Prostate gland (tissue), 2 donors: Measurements from ENCODE around the gene ITGAL.

Experiments
- POLR2A ChIP-seq: fragments of 450-650 bp; IDR thresholded peaks from one replicate; pipeline ENCODE4 v1.6.1; 2016; ENCODE audit warnings: antibody characterized with exemption, mild to moderate bottlenecking
- POLR2AphosphoS5 ChIP-seq: sonication (generic); formaldehyde crosslinking; IDR thresholded peaks from one replicate; pipeline ENCODE4 v1.6.1; 2017; ENCODE audit warnings: antibody characterized with exemption
- TF ChIP-seq, protein P1 (sequence below), 4 experiments: fragments of 200-600 bp in 2 of 4; fragments of 450-650 bp in 2 of 4; sonication (generic) in 2 of 4; IDR thresholded peaks; 1 replicate in 3 of 4; 2 replicates in 1 of 4; pipeline ENCODE4 v1.5.1; 2016 to 2019; ENCODE audit warnings: antibody characterized with exemption in 4 of 4, mild to moderate bottlenecking in 2 of 4, moderate library complexity in 2 of 4

DNA sequence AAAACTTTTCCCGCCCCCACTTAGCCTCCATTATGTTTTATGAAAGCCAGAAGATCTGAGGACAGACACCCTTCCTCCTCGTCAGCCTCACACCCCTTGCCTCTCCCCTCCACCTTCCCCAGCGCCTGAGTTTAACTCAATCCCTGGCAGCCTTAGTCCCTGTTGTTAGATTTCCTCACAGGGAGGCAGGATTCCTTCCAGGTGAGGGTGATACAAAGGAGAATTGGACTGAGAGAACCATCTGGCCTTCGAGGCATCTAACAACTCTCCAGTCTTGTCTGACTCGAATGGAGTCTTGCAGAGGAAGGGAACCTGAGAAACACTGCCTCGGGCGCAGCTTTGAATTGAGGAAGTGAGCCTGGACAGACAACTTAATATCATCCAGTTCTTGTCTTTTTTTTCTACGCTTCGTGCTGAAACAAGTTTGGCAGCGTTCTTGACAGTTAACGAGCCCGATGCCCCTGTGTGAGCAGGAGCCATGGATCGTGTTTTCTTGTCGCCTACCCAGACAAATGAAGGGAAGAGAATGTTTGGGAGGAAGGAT, 55.2 kb downstream of the ITGAL start:
- TF ChIP-seq, protein P1, sequence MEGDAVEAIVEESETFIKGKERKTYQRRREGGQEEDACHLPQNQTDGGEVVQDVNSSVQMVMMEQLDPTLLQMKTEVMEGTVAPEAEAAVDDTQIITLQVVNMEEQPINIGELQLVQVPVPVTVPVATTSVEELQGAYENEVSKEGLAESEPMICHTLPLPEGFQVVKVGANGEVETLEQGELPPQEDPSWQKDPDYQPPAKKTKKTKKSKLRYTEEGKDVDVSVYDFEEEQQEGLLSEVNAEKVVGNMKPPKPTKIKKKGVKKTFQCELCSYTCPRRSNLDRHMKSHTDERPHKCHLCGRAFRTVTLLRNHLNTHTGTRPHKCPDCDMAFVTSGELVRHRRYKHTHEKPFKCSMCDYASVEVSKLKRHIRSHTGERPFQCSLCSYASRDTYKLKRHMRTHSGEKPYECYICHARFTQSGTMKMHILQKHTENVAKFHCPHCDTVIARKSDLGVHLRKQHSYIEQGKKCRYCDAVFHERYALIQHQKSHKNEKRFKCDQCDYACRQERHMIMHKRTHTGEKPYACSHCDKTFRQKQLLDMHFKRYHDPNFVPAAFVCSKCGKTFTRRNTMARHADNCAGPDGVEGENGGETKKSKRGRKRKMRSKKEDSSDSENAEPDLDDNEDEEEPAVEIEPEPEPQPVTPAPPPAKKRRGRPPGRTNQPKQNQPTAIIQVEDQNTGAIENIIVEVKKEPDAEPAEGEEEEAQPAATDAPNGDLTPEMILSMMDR (IDR thresholded peaks at IDR 0.05): no peak
- TF ChIP-seq POLR2A (no peak), POLR2AphosphoS5 (no peak)
